Measurements from ENCODE around the gene KRT17. TPM values are rescaled to one million over a fixed set of nuclear protein-coding genes. Genes with fewer than 3 reads are reported as not detected.
"Not testable (repeated sequence)": the region's sequence is repeated elsewhere in the genome, so short reads cannot be mapped to it uniquely, and the experiment has no call there.

The KRT17 gene
- total RNA-seq, 2 experiments from 2014 or later = not detected

DNA sequence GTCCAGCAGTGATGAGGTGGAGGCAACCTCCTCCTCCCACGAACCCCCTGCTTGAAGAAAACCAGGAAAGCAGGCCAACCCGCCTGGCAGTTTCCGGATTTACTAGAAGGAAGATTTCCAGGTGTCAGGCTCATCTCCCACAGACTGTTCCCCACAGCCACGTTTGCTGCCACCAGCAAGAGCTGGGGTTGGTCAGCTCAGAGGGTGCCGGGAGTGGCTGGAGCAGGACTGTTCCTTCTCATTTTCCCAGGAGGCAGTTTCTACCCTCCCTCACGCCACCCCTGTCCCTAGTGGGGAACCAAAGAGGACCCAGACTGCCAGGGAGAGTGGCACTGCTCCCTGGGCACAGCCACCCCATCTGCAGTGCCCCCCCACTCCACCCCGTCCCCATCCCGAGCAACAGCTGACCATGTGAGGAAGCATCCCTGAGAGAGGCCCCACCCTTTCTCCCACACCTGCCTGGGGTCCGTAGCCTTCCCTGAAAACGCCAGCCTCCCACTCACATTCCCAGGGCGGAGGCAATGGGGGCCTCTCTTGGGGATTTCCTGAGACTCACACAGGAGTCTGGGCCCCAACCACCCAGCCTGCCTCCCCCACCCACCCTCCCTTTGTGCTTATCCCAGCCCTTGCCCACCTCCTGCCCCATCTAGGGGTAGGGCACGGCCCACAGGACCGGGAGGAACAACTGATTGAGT is 5.9 kb downstream of the KRT17 start:
- peaks cover 2% of the 10 kb centered on the region for H3K27me3 Mint-ChIP-seq
- H3K9me3 Mint-ChIP-seq = no peaks in the 10 kb centered on the region
- no peak for DNase-seq
- POLR2A ChIA-PET = no interaction called here
- H3K4me3 Mint-ChIP-seq = no peak overlapping the region
- H3K36me3 Mint-ChIP-seq = no peaks in the 10 kb centered on the region
- H3K4me1 Mint-ChIP-seq = no peaks in the 10 kb centered on the region
- no peak overlapping the region for H3K27ac Mint-ChIP-seq
- no peak for ATAC-seq (ENCODE audit: low read depth)

- H3K9me3 Mint-ChIP-seq = no peaks in the 10 kb centered on the region
- no peaks in the 10 kb centered on the region for H3K4me1 Mint-ChIP-seq
- DNase-seq (no peak), ATAC-seq (ENCODE audit: low read depth) (no peak)
- H3K27ac Mint-ChIP-seq = no peak overlapping the region
- no peak overlapping the region for H3K4me3 Mint-ChIP-seq
- H3K36me3 Mint-ChIP-seq = no peaks in the 10 kb centered on the region
- POLR2A ChIA-PET = no interaction called here
- H3K27me3 Mint-ChIP-seq = peaks cover 2% of the 10 kb centered on the region
These were observed 6.7 kb downstream of the KRT17 start for GRCh38 chr17:41617698-41618097.

- Mint-ChIP-seq H3K4me3 (no peak overlapping the region), H3K9me3 (no peaks in the 10 kb centered on the region), H3K27ac (no peak overlapping the region), H3K27me3 (peaks cover 2% of the 10 kb centered on the region), H3K36me3 (no peaks in the 10 kb centered on the region), H3K4me1 (no peaks in the 10 kb centered on the region)
- ATAC-seq (ENCODE audit: low read depth) (no peak), DNase-seq (no peak)
- POLR2A ChIA-PET = no interaction called here
These were observed 7.2 kb downstream of the KRT17 start for GRCh38 chr17:41617136-41617535.

DNA sequence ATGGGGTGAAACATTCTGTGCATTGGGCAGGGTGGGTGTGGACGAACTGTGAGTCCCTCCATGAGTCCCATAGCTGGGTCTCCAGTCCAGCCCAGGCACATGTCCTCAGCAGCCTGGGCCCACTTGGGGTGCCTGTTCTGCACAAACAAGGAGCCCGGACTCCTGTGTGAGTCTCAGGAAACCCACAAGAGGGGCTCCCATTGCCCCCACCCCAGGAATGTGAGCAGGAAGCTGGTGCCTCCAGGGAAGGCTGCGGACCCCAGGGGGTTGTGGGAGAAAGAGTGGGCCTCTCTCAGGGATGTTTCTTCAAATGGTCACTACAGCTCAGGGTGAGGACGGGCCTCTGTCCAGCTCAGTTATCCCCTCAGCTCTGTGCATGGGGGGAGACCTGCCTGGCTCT is 7.9 kb downstream of the KRT17 start:
- H3K4me3 Mint-ChIP-seq; H3K36me3 Mint-ChIP-seq; H3K9me3 Mint-ChIP-seq; H3K27me3 Mint-ChIP-seq; ATAC-seq (ENCODE audit: low read depth); DNase-seq; H3K4me1 Mint-ChIP-seq; POLR2A ChIA-PET; H3K27ac Mint-ChIP-seq: not testable (repeated sequence)

DNA sequence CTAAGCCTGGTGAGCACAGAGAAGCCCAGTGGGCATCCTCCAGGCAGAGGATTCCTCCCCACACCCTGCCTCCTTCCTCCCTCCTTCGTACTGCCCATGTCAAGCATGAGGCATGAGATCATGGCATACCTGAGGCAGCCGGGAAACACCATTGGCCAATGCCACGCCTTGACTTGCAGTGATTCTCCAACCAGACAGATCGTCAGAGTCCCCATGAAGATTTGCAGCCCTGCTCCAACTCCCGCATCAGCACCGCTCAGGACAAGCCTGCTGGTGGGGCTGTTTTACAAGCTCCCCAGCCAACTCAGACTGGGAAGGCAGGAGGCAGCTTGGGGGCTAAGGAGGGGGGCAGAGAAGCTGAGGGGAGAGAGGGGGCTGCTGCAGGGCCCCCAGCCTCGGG is 8.9 kb downstream of the KRT17 start:
- H3K4me3 Mint-ChIP-seq = no peak overlapping the region
- H3K4me1 Mint-ChIP-seq = no peaks in the 10 kb centered on the region
- DNase-seq (no peak), ATAC-seq (ENCODE audit: low read depth) (no peak)
- POLR2A ChIA-PET = no interaction called here
- H3K27me3 Mint-ChIP-seq = peaks cover 2% of the 10 kb centered on the region
- no peak overlapping the region for H3K27ac Mint-ChIP-seq
- no peaks in the 10 kb centered on the region for H3K9me3 Mint-ChIP-seq
- no peaks in the 10 kb centered on the region for H3K36me3 Mint-ChIP-seq

- H3K36me3 Mint-ChIP-seq; H3K27me3 Mint-ChIP-seq; H3K4me3 Mint-ChIP-seq; ATAC-seq (ENCODE audit: low read depth); H3K27ac Mint-ChIP-seq; DNase-seq; POLR2A ChIA-PET; H3K9me3 Mint-ChIP-seq; H3K4me1 Mint-ChIP-seq: not testable (repeated sequence)
These were observed 9.6 kb downstream of the KRT17 start for GRCh38 chr17:41614767-41615166.

- ATAC-seq (ENCODE audit: low read depth) = no peak
- no peak overlapping the region for H3K4me3 Mint-ChIP-seq
These were observed 10.3 kb downstream of the KRT17 start for GRCh38 chr17:41614098-41614497.

GRCh38 chr17:41613277-41614082 is 10.9 kb downstream of the KRT17 start:
- H3K9me3 Mint-ChIP-seq = no peaks in the 10 kb centered on the region
- ATAC-seq (ENCODE audit: low read depth) (no peak), DNase-seq (no peak)
- H3K4me1 Mint-ChIP-seq = no peaks in the 10 kb centered on the region
- no peak overlapping the region for H3K27ac Mint-ChIP-seq
- H3K27me3 Mint-ChIP-seq = peaks cover 12% of the 10 kb centered on the region
- POLR2A ChIA-PET = no interaction called here
- H3K4me3 Mint-ChIP-seq = no peak overlapping the region
- no peaks in the 10 kb centered on the region for H3K36me3 Mint-ChIP-seq

More at GRCh38 chr17:41614098-41614497, 10.3 kb downstream of the KRT17 start:
- no peak overlapping the region for H3K27ac Mint-ChIP-seq
- H3K36me3 Mint-ChIP-seq = no peaks in the 10 kb centered on the region
- H3K9me3 Mint-ChIP-seq = no peaks in the 10 kb centered on the region
- peaks cover 7% of the 10 kb centered on the region for H3K27me3 Mint-ChIP-seq
- no peaks in the 10 kb centered on the region for H3K4me1 Mint-ChIP-seq
- no peak for DNase-seq
- POLR2A ChIA-PET = no interaction called here

- ATAC-seq (ENCODE audit: low read depth); H3K36me3 Mint-ChIP-seq; H3K4me1 Mint-ChIP-seq; DNase-seq; H3K9me3 Mint-ChIP-seq; H3K27ac Mint-ChIP-seq; POLR2A ChIA-PET; H3K4me3 Mint-ChIP-seq: not testable (repeated sequence)
- peaks cover 12% of the 10 kb centered on the region for H3K27me3 Mint-ChIP-seq
These were observed 11.8 kb downstream of the KRT17 start, which contains the start of gene KRT16 for GRCh38 chr17:41612376-41613160. Gene KRT16, minus strand, starts transcription at chr17:41612767. Its CDS starts 79 bp downstream, at chr17:41612688.

GRCh38 chr17:41610965-41611640 is 13.3 kb downstream of the KRT17 start:
- Mint-ChIP-seq H3K36me3 (peaks cover 5% of the 10 kb centered on the region), H3K27ac (no peak overlapping the region), H3K27me3 (peaks cover 15% of the 10 kb centered on the region), H3K4me1 (no peaks in the 10 kb centered on the region), H3K4me3 (no peak overlapping the region), H3K9me3 (peaks cover 13% of the 10 kb centered on the region)
- POLR2A ChIA-PET = no interaction called here
- DNase-seq (no peak), ATAC-seq (ENCODE audit: low read depth) (no peak)

DNA sequence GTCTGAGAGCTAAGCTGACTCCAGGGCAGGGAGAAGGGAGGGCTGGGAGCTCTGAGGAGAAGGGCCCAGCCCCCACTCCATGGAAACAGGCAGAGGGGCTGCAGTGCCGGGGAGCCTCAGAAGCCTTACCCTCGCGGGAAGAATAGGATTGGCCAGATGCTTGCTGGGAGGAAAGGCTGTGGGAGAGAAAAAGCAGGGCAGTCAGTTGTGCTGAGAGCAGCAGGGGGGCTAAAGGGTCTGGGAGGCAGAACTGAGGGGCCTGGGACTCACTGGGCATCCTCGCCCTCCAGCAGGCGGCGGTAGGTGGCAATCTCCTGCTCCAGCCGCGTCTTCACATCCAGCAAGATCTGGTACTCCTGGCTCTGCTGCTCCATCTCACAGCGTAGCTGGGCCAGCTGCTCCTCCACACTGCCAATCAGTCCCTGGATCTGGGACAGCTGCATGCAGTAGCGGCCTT is 14.3 kb downstream of the KRT17 start:
- H3K27me3 Mint-ChIP-seq = peaks cover 19% of the 10 kb centered on the region
- POLR2A ChIA-PET; H3K27ac Mint-ChIP-seq; H3K36me3 Mint-ChIP-seq; H3K4me1 Mint-ChIP-seq; ATAC-seq (ENCODE audit: low read depth); H3K4me3 Mint-ChIP-seq; DNase-seq: not testable (repeated sequence)
- H3K9me3 Mint-ChIP-seq = peaks cover 16% of the 10 kb centered on the region

- peaks cover 16% of the 10 kb centered on the region for H3K9me3 Mint-ChIP-seq
- H3K27ac Mint-ChIP-seq; POLR2A ChIA-PET; H3K4me1 Mint-ChIP-seq; ATAC-seq (ENCODE audit: low read depth); H3K36me3 Mint-ChIP-seq; H3K4me3 Mint-ChIP-seq; DNase-seq: not testable (repeated sequence)
- peaks cover 24% of the 10 kb centered on the region for H3K27me3 Mint-ChIP-seq
These were observed 17.4 kb downstream of the KRT17 start for GRCh38 chr17:41606930-41607329.

DNA sequence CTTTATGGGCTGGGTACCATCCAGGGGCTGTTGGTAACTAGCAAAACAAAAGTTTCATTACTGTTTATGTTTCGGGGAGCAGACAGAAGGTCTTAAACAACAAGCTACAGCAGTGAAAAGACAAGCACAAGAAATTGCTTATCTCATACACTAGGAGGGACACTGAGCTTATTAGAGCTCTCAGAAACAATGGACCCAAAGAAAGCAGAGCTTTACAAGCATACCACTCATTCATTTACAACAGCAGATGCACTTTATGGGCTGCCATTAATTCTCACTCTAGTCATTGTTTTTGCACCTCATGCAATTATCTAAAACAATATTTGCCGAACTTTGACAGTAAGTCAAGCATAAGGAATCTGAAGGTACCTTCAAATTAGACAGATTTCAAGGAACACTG is 21.9 kb downstream of the KRT17 start:
- H3K4me1 Mint-ChIP-seq = no peaks in the 10 kb centered on the region
- H3K4me3 Mint-ChIP-seq = no peak overlapping the region
- peaks cover 5% of the 10 kb centered on the region for H3K36me3 Mint-ChIP-seq
- DNase-seq (no peak), ATAC-seq (ENCODE audit: low read depth) (no peak)
- H3K27me3 Mint-ChIP-seq = peaks cover 14% of the 10 kb centered on the region
- POLR2A ChIA-PET = no interaction called here
- H3K9me3 Mint-ChIP-seq = peaks cover 16% of the 10 kb centered on the region
- no peak overlapping the region for H3K27ac Mint-ChIP-seq
